K562 (cell line): ENCODE results near the gene GAPVD1. TPM values are rescaled to one million over a fixed set of nuclear protein-coding genes. Genes with fewer than 3 reads are reported as not detected.
A peak's percentile ranks its signal among the peaks of the same experiment; 100 is the strongest.

ENCODE experiments used
- BRCA1 ChIP-seq, 2 experiments: fragments of 450-650 bp in 1 of 2; sonication (generic) in 1 of 2; formaldehyde crosslinking in 1 of 2; IDR thresholded peaks; 2 replicates each; pipeline versions ENCODE4 v1.5.0 to v1.6.1; 2017 to 2020; ENCODE audit warnings: mild to moderate bottlenecking in 1 of 2, missing genetic modification reagents in 1 of 2
- CREBBP ChIP-seq: IDR thresholded peaks from one replicate; pipeline ENCODE4 v1.6.1; 2012; ENCODE audit warnings: low read depth, mild to moderate bottlenecking, control low read depth, inconsistent platforms, low read length
- EGR1 ChIP-seq: fragments of 450-650 bp; conservative IDR thresholded peaks from 2 replicates; pipeline ENCODE4 v1.6.1; 2017; ENCODE audit warnings: mild to moderate bottlenecking
- EP300 ChIP-seq: IDR thresholded peaks from 2 replicates; pipeline ENCODE4 v1.6.1; 2012; ENCODE audit warnings: low read length, improper control_type of control experiment
- HNRNPL ChIP-seq: fragments of 200-400 bp; formaldehyde crosslinking; IDR thresholded peaks from 2 replicates; pipeline ENCODE4 v1.6.1; 2017; ENCODE audit warnings: low read depth, mild to moderate bottlenecking, low read length
- MBD2 ChIP-seq: sonication (generic); IDR thresholded peaks from 2 replicates; pipeline ENCODE4 v1.6.1; 2016; ENCODE audit warnings: low read depth, borderline replicate concordance
- NFE2L1 ChIP-seq: fragments of 450-650 bp; IDR thresholded peaks from 2 replicates; pipeline ENCODE4 v1.6.1; 2016; ENCODE audit warnings: missing genetic modification characterization, low read depth, mild to moderate bottlenecking, missing compliant biosample characterization, moderate library complexity, borderline replicate concordance
- NFXL1 ChIP-seq: fragments of 450-650 bp; formaldehyde crosslinking; IDR thresholded peaks from 2 replicates; pipeline ENCODE4 v1.4.0; 2021; ENCODE audit warnings: mild to moderate bottlenecking
- XRCC3 ChIP-seq: fragments of 450-650 bp; IDR thresholded peaks from 2 replicates; pipeline ENCODE4 v1.6.1; 2017; ENCODE audit warnings: mild to moderate bottlenecking, moderate library complexity
- ZBED1 ChIP-seq: IDR thresholded peaks from 2 replicates; pipeline ENCODE4 v1.6.1; 2014
- polyA plus RNA-seq, 8 experiments: library from polyadenylated mRNA; depleted of rRNA in 4 of 8; stranded (reverse) in 5 of 8; unstranded in 3 of 8; fragments of >200 nt; fragmentation: Nextera tagmentation in 2 of 8; fragmentation: Illumina TruSeq in 1 of 8; extraction: Ambion mirVana in 2 of 8; extraction: Trizol in 1 of 8; gene quantifications; 2 replicates each; pipeline versions ENCODE4 v1.2.1 to v1.2.3, GENCODE V29; 2011 to 2014; ENCODE audit warnings: inconsistent platforms in 1 of 8, missing spikeins in 1 of 8
- total RNA-seq, 7 experiments: library from RNA; depleted of rRNA in 6 of 7; stranded (reverse); fragments of >200 nt in 6 of 7; fragmentation: Illumina TruSeq in 2 of 7; extraction: Trizol in 2 of 7; gene quantifications; 2 replicates each; pipeline versions ENCODE4 v1.2.1 to v1.2.3, GENCODE V29; 2011 to 2021; ENCODE audit warnings: low replicate concordance in 1 of 7
- TF ChIP-seq, protein P1 (sequence below): fragments of 450-650 bp; IDR thresholded peaks from 2 replicates; pipeline ENCODE4 v1.6.1; 2018; ENCODE audit not compliant: partially characterized antibody
- TF ChIP-seq, protein P2 (sequence below): fragments of 450-650 bp; formaldehyde crosslinking; IDR thresholded peaks from 2 replicates; pipeline ENCODE4 v1.4.0; 2020; ENCODE audit warnings: mild to moderate bottlenecking
- TF ChIP-seq, protein P3 (sequence below), 2 experiments: fragments of 450-650 bp in 1 of 2; sonication (generic) in 1 of 2; formaldehyde crosslinking in 1 of 2; IDR thresholded peaks; 2 replicates each; pipeline versions ENCODE4 v1.7.1 to v1.9.0; 2016 to 2022; ENCODE audit warnings: inconsistent platforms in 1 of 2, mild to moderate bottlenecking in 1 of 2, missing genetic modification reagents in 1 of 2

Gene GAPVD1
- total and polyA plus RNA-seq, 9 of the 15 experiments (the other 6 are each of a cell fraction or from before 2014, with no cell fraction given): 9.5 to 66.1 (median 45.5) TPM

DNA sequence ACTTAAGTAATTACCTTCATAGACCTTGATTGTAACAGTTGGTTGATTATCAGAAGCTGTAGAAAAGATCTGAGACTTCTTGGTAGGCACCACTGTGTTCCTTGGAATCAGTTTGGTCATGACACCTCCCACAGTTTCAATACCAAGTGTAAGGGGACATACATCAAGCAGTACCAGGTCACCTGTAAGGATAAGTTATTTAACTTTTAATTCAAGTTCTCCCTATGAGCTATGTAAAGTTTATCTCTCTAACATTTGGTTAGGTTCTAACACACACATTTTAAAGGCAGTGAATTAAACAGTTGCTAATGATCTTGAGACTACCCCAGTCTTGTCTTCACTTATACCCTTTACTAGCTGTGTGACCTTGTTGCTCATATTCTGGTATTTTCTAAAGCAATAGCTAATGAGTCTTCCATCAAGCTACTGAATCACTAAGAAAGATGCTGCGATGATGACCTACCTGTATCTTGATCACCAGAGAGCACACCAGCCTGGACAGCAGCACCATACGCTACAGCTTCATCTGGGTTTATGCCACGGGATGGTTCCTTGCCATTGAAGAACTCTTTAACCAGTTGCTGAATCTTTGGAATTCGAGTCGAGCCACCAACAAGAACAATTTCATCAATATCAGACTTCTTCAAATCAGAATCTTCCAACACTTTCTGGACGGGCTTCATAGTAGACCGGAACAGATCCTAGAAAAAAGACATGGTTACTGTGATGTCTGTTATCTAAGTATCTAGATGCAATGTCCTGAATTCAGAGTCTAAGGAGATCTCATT lies 23.3 kb upstream of the GAPVD1 start (continued):
- TF ChIP-seq, protein P1, sequence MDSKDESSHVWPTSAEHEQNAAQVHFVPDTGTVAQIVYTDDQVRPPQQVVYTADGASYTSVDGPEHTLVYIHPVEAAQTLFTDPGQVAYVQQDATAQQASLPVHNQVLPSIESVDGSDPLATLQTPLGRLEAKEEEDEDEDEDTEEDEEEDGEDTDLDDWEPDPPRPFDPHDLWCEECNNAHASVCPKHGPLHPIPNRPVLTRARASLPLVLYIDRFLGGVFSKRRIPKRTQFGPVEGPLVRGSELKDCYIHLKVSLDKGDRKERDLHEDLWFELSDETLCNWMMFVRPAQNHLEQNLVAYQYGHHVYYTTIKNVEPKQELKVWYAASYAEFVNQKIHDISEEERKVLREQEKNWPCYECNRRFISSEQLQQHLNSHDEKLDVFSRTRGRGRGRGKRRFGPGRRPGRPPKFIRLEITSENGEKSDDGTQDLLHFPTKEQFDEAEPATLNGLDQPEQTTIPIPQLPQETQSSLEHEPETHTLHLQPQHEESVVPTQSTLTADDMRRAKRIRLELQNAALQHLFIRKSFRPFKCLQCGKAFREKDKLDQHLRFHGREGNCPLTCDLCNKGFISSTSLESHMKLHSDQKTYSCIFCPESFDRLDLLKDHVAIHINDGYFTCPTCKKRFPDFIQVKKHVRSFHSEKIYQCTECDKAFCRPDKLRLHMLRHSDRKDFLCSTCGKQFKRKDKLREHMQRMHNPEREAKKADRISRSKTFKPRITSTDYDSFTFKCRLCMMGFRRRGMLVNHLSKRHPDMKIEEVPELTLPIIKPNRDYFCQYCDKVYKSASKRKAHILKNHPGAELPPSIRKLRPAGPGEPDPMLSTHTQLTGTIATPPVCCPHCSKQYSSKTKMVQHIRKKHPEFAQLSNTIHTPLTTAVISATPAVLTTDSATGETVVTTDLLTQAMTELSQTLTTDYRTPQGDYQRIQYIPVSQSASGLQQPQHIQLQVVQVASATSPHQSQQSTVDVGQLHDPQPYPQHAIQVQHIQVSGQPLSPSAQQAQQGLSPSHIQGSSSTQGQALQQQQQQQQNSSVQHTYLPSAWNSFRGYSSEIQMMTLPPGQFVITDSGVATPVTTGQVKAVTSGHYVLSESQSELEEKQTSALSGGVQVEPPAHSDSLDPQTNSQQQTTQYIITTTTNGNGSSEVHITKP: no peak
- TF ChIP-seq BRCA1 (IDR thresholded peaks at IDR 0.05) (no peak), BRCA1 (CRISPR knock-in tag; IDR thresholded peaks at IDR 0.05) (no peak), XRCC3 (no peak), NFE2L1 (tag) (no peak), ZBED1 (peak; percentile 74; the same call in 1 of the 2 replicates), NFXL1 (CRISPR knock-in tag) (peak; percentile 84), EGR1 (no peak), MBD2 (no peak), CREBBP (no peak), EP300 (no peak), HNRNPL (peak; percentile 39; the same call in 1 of the 2 replicates)
- TF ChIP-seq, protein P2, sequence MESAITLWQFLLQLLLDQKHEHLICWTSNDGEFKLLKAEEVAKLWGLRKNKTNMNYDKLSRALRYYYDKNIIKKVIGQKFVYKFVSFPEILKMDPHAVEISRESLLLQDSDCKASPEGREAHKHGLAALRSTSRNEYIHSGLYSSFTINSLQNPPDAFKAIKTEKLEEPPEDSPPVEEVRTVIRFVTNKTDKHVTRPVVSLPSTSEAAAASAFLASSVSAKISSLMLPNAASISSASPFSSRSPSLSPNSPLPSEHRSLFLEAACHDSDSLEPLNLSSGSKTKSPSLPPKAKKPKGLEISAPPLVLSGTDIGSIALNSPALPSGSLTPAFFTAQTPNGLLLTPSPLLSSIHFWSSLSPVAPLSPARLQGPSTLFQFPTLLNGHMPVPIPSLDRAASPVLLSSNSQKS: no peak
- TF ChIP-seq, protein P3, sequence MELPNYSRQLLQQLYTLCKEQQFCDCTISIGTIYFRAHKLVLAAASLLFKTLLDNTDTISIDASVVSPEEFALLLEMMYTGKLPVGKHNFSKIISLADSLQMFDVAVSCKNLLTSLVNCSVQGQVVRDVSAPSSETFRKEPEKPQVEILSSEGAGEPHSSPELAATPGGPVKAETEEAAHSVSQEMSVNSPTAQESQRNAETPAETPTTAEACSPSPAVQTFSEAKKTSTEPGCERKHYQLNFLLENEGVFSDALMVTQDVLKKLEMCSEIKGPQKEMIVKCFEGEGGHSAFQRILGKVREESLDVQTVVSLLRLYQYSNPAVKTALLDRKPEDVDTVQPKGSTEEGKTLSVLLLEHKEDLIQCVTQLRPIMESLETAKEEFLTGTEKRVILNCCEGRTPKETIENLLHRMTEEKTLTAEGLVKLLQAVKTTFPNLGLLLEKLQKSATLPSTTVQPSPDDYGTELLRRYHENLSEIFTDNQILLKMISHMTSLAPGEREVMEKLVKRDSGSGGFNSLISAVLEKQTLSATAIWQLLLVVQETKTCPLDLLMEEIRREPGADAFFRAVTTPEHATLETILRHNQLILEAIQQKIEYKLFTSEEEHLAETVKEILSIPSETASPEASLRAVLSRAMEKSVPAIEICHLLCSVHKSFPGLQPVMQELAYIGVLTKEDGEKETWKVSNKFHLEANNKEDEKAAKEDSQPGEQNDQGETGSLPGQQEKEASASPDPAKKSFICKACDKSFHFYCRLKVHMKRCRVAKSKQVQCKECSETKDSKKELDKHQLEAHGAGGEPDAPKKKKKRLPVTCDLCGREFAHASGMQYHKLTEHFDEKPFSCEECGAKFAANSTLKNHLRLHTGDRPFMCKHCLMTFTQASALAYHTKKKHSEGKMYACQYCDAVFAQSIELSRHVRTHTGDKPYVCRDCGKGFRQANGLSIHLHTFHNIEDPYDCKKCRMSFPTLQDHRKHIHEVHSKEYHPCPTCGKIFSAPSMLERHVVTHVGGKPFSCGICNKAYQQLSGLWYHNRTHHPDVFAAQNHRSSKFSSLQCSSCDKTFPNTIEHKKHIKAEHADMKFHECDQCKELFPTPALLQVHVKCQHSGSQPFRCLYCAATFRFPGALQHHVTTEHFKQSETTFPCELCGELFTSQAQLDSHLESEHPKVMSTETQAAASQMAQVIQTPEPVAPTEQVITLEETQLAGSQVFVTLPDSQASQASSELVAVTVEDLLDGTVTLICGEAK (IDR thresholded peaks at IDR 0.05): no peak
- TF ChIP-seq, protein P3 (CRISPR knock-in tag; IDR thresholded peaks at IDR 0.05): 0 out of 2 replicates have a peak, but pooled peaks have one; percentile 21
